ENCODE results near the gene GRID1.

GRID1 gene

DNA sequence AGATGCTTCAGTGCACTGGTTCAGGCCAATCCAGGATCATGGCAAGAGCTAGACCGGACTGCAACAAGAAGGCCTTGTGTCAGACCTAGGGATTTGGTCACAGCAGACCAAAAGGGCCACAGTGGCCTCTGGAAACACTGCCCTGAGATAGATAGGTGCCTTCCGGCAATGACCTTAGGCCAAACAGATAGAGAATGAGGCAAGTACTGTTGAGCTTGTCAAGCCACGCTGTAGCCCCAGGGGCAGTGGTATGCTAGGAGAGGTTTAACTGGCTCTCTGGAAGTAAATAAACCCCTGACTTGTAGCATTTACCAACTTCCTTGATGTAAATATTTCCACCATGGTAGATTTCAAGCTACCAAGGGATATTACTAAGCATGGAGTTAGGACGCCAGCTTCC is 197.5 kb downstream of the GRID1 start:
- DNase-seq (ENCODE audit: low read depth in 2 of 2), result no peak

DNA sequence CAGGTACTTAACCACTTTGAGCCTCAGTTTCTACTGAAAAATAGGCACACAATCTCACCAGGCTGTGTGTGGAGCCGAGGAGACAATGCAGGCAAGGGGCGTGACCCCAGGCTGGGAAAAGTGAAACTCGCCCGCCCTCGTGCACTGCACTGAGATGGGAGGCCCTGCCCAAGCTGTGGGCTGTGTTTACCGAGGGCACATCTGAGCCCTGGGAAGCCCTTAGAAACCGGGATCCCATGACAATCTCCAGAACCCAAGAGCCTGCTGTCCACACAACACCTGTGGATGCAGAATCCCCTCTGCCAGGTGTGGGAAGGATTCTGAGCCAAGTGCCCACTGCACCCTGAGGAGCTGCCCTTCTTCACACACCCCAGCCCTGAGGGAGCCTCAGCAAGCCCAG is 198.3 kb downstream of the GRID1 start:
- DNase-seq (ENCODE audit: low read depth in 2 of 2), result no peak

DNA sequence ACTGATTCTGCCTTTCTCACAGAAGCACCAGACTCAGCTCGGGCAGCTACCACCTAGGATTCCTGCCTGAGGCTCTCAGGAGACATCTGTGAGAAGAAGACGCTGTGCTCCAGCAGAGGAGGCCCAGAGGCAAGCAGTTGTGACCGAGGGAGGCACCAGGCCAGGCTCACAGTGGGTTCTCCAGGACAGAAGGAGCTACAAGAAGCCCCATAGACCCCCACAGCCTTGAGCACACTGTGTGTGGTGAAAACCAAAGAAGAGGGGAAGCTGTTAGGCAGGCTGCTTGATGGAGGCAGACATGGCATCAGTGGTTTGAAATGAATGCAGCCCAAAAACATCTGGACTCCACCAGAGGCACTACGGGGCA is 198.8 kb downstream of the GRID1 start:
- no peak for DNase-seq (ENCODE audit: low read depth in 2 of 2)

DNA sequence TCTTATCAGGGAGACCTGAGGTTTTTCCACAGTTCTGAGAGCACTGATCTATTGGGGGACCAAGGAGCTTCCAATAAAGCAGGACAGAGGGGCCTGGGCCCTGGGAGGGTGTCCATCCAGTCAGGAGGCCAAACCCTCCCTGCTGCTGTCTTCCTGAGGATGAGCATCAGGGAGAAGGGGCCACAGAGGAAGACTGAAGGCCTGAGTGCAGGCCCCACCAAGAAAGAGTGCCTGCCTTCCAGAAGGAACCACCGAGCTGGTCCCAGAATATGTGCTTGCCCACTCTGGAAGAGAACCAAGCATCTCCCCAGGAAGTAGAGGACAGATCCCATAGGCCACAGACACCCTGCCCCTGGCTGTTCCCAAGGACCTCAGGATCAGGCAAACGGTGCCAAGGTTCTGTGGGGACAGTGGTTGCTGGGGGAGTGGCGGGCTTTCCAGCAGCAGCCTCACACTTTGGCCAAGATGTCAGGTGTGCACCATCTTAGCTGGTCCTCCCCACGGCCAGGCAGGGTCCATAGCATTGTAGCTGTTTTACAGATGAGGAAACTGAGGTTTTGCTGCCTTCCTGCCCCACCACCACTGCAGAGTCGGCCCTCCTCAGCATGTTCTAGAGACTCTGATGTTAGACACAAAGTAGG is 199.4 kb downstream of the GRID1 start:
- no peak for DNase-seq (ENCODE audit: low read depth in 2 of 2)

DNA sequence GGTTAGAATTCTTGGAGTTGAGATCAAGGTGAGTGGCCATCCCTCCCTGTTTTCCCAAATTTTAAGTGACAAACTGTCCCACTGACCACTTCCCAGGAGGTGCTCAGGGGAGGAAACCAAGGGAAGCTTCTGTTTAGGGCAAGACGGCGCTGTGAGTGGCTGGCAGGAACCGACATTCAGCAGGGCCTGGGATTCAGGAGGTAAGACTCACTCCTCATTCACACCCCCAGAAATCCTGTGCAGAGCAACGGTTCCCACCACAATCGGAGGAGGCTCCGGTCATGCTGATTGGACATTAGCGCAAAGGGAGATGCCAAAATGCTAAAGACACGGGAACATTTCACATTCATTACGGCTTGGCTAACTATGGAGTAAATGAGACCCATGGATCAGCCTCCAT is 200.9 kb downstream of the GRID1 start:
- DNase-seq (ENCODE audit: low read depth in 2 of 2), result no peak

DNA sequence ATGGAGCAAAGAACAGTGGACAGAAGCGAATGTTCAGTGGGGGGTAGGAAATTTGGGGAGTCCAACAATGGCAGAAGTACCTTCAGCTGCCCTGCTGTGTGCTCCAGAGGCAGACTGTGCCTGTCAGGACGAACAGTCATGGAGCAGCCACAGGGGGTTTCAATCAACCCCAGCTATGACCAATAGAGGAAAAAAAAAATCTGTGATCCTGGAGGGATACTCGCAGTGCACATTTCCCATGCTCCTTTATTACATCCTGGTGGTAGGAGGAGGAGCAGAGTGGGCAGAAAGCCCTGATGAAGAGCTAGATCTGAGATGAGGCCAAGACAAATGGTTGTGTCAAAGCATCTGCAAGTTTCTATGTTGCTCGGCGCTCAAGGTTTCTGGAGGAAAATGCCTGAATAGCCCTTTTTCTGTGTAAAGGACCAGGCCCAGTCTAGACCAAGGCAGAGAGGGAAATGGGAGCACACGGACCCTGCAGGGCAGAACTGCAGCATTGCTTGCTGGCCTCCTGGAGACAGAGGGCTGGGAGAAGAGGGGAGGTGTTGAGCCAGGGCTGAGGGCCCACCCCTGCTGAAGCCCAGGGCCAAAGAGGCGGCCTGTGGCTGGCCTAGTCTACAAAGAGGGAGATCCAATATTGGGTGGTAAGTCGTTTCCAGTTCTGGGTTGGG is 201.5 kb downstream of the GRID1 start:
- DNase-seq (ENCODE audit: low read depth in 2 of 2), result no peak

DNA sequence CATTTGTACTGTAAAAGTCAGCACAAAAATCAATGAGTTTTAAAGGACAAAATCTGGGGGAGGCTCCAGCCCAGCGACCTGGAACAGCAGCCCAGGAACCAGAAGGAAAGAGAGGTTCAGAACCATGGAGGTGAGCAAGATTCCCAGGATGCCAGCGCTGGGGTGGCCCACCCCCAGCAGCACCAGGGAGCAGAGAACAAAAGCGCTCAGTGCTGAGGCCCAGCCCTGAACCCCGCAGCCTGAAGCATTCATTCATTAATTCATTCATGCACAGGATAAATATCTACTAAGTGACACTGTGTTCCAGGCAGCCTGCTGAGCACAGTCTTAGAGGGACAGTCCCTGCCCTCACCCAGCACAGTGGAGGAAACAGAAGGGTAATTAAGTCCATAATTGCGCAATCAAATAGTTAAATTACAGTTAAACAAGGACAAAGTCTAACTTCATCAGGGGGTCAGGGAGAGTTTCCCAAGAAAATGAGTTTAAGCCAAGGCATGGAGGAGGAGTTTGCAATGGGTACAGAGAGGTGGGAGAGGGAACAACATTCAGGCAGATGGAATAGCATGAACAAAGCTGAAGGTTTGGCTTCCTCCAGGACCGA is 202.3 kb downstream of the GRID1 start:
- DNase-seq (ENCODE audit: low read depth in 2 of 2), result no peak

DNA sequence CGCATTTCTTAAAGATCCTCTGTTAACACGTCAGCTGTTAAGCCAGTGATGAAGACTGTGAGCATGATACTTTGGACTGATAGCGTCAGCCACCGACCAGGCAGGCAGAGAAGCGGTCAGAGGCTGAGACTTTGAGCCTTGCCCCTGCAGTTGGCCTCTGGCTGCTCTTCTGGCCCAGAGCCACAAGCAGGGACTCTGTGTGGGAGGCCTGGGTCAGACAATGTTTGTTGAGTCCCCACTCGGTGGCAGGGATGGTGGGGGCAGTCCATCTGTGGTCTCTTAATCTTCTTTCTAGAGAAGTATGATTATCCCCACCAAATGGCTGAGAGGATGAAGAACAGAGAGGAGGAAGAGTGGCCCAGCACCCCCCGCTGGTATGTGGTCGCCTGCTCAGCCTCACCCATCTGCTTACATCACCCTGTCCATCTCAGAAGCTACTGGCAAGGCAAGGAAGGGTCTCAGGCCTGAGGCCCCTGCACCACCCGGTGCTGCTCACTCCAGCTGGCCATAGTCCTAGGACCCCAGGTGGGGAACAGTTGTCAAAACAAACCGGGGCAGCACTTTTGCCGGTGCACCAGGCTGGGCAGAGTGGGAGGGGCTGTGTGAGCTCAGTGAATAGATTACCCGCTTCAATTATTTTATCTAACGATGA is 202.9 kb downstream of the GRID1 start:
- DNase-seq (ENCODE audit: low read depth in 2 of 2), result no peak

DNA sequence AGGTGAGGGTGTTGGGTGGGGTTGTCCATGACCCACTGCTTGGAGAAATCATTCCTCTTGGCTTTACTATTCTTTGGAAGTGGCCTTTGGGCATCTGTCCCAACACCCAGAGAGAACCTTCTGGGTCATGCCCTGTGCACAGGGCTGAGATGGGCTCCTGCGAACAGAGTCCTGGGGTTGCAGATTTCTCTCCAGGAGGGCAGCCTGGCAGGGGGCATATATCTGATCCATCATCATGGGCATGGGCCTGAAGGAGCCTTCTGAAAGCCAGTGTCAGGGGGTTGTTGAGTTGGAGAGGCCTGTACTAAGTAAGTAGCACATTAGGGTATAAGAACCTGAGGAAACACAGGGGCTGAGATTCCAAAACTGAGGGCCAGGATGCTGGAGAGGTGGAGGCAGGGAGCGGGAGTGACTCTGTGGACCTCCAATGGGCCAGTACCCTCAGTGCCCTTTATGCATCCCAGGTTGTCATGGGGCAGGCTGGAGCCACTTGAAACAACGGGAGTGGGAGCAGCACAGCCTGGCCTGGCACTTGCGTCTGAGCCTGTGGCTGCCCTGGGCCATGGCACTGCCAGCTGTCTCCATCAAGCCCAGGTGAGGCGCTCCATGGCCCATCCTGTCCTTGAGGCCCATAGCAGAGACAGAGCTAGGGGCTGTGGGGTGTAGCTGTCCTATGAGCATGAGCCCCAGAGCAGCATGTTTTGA is 203.7 kb downstream of the GRID1 start:
- no peak for DNase-seq (ENCODE audit: low read depth in 2 of 2)

DNA sequence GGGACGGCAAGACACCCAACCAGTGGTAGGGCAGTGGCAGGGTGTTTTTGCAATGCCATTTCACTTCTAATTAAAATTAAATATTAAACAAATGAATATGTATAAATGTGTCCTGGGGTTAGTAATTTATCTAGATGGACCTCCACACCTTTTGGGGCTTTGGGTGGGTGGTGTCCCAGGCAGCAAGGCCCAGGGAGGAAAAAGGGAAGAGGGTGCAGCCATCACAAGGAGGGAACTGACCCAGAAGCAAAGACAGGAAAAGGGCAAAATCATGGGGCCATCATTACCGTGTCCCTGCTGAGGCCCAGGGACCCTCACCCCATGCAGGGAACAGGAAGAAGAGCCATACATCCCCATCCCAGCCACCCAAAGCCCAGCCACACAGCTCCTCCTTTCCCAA is 204.6 kb downstream of the GRID1 start:
- DNase-seq (ENCODE audit: low read depth in 2 of 2), result no peak

DNA sequence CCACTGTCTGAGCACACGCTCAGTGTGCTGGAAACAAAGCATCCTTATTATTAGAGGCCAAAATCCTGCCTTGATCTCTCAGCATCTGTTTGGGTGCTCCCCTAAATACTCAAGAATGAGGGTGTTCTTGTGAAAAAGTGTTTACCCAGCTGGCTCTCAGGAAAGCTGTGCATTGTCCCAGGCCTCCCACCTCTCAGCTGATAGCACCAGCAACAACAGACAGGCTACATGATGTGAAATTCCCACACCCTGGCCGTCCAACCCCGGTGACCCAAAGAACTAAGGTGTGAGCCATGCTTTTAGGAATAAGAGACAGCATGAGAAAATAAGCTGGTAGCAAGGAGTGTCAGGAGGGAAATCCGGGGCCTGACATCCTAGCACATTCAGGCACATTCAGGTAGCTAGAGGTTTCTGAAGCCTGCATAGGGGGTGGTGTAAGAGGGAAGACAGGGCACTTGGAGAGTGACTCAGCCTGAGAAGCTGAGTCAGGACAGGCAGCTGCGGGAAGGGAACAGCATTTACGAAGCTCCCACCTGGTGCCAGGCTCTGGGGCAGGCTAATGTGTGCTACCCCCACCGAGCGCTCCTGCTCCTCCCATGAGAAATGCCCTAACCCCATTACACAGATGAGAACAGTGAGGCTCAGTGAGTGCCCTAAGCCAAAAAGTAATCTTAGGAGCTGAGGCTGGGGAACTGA is 205.6 kb downstream of the GRID1 start:
- DNase-seq (ENCODE audit: low read depth in 2 of 2), result no peak

DNA sequence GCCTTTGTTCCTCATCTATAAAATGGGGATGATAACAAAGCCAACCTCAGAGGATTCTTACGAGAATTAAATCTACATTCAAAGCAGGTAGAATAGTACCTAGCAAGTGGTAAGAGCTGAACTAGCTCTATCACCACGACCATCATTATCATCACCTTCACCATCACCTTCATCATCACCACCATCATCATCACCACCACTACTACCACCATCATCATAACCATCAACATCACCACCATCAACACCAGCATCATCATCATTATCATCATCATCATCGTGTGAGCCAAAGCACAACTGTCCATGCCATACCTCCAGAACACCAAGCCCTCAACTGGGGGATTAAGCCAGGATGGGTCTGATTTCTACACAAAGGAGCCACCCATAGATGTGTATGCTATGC is 206.8 kb downstream of the GRID1 start:
- no peak for DNase-seq (ENCODE audit: low read depth in 2 of 2)

DNA sequence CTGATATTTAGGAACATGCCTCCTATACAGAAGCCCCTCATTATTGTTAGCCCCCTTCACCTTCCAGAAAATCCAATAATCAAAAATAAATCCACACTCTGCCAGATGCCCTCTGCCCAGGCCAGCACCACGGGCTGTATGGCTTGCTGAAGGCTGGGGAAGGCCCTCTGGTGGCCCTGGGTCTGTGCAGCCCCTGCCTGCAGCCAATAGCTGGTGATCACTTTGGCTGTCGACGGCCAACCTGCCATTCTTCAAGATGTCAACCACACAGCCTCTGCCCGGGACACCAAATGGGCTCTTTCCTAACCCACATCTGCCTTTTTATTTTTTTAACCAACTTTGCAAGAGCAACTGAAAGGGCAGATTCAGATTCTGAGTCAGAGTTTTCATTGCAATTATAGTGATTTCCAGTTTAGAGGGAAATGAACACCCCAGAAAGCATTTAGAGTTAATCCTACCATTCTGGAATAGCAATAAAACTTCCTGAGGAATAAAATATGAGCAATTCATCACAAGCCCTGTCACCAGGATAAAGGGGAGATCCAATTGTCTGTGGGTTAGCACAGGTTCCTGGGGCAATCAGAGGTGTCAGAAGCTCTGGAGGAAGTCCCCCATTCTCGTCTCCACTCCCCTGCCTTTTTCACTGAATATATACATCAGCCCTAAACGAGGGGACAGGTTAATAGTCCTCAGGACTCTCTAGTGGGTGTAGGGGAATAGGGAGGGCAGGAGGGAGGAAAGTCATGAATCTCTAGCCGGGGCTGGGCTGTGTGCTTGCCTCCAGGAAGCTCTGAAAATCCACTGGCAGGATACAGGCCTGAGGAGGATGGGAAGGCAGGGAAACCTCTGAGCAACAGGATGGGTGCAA is 211.3 kb downstream of the GRID1 start:
- DNase-seq (ENCODE audit: low read depth in 2 of 2), result no peak

DNA sequence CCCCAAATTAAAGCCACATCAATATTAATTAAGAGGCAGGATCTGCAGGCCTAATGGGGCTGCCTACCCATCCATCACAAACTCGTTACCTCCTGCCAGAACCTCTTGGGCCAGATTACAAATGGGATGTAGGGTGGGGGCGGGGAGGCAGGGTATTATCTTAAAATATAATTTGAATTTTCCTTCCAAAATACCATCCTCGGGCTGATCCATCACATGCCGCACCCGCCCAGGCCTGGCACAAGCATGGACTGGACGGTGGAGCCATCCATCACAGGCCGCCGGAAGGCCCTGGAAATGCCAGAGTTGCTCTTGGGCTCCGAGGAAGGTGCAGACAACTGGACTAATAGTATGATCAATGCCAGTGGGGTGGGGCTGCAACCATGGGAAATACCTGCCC is 212.8 kb downstream of the GRID1 start:
- DNase-seq (ENCODE audit: low read depth in 2 of 2), result no peak

DNA sequence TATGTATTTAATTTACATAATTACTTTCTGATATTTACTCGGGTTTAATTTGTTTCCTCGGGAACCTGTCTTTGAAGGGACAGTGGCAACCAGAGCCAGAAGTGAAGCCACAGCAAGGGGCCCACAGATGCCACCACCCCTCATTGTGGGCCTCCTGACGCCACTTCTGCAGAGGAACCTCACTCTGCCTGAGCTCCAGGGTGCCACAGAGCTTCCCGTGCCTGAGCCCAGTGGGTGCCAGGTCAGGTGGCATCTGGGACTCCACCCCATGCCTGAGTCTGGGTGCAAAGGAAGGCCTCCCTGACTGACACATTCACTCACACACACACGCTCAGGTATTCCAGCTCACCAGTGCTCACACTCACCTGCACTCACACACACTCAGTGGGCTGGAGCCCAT is 213.7 kb downstream of the GRID1 start:
- no peak for DNase-seq (ENCODE audit: low read depth in 2 of 2)

DNA sequence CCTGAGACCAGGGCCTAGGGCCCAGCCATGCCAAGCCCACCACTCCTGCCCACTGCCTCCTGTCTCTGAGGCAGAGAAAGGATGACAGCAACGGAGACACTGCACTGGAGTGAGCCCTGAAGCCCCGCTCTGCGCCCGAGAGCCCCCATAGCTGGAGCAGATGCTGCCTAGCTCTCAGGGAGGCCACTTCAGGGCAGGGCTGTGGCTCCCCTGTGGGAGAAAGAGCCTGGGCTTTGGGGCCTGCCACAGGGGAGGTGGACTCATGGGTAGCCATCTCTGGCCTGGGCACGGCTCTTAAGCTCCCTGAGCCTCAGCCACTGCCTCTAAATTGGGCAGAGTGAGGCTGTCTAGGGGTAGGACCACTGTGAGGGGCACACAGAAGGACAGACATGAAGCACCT is 214.2 kb downstream of the GRID1 start:
- no peak for DNase-seq (ENCODE audit: low read depth in 2 of 2)

DNA sequence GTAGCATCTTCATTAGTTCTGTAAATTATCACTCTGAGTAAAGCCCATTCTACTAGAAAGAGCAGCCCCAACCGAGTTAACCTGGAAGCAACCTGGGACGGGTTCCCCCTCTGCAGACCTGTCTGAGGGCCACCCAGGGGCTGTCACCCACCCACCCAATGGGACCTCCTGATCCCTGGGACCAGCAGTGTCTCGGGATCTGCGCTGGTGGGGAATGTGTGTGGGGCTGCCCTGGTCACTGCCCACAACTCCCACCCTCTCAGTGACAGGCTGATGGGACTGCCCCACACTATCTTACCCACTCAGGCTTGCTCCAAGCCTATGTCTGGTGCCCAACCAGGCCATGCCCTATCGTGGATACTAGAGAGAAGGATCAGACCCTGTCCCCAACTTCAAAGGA is 215.0 kb downstream of the GRID1 start:
- no peak for DNase-seq (ENCODE audit: low read depth in 2 of 2)

DNA sequence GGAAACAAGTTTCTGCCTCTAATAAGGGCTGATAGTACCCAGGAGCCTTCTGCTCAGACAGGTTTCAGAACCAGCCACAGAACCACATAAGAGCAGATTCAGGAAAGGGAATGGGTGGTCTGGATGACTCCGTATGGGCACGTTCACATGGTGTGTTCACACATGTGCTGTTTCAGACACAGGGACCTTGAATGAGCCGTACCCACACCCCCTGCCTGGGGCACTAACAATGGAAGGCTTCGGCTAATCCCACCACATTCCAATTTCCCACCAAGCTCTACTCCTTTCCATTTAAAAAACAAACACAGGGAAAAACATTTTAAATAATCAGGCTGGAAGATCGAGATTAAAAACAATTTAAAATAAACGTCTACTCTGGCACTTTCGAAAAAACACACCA is 217.3 kb downstream of the GRID1 start:
- no peak for DNase-seq (ENCODE audit: low read depth in 2 of 2)

DNA sequence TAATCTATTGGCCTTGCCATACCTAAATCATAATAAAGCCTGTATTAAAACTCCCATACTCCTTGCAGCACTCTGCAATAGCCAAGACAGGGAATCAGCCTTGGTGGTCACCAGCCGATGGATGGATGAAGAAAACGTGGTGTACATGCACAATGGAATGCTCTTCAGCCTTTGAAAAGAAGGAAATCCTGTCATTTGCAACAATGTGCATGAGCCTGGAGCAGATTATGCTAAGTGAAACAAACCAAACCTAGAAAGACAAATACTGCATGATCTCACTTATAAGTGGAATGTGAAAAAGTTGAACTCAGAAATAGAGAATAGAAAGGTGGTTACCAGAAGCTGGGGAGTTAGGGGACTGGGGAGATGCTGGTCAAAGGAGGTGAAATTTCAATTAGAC is 218.5 kb downstream of the GRID1 start:
- DNase-seq (ENCODE audit: low read depth in 2 of 2), result no peak

DNA sequence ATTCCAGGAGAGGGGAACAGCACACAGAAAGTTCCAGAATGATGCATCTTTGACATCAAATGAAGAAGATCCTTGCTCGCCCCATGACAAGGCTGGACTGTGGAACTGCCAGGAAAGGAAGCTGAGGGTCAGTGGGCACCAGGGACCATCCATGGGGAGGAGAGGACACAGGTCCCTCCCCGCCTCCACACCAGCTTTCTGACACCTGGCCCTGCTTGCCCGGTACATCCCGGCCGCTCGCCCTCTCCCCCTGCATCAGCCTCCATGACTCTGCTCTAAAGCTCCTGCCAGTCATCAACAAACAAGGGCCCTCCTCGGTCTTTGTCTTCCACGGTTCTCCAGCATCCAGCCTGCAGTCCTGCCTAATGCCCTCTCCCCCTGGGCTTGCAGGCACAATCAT is 222.3 kb downstream of the GRID1 start:
- DNase-seq (ENCODE audit: low read depth in 2 of 2), result no peak

DNA sequence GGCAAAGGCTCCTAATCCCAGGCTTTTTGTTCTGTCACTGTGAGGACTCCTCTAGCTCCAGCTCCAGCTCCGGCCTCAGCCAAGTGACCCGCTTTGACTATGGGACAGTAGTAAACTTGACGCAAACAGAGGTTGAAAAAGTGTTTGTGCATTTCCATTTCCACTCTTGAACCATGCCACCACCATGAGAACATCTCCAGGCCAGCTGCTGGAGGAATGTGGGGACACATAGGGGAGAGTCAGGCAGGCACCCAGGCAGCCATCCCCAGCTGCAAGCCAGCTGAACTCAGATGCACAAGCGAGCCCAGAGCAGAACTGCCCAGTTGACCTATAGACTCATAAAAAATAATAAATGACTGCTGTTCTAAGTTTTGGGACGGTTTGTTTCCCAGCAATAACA is 224.7 kb downstream of the GRID1 start:
- DNase-seq (ENCODE audit: low read depth in 2 of 2), result no peak
